Stimulated activated naive CD4-positive, alpha-beta T cell treated with Interleukin-2 at 50 U/mL for 16 hours (primary cell): ENCODE data around the gene WDR33.

Experiments used
- DNase-seq: peaks from one replicate; lab custom pipeline; 2025; lab: John Stamatoyannopoulos, UW

Gene WDR33

GRCh38 chr2:127719301-127720218, 91.4 kb downstream of the WDR33 start:
- DNase-seq = no peak

- no peak for DNase-seq
Measured at GRCh38 chr2:127718271-127718670, 92.7 kb downstream of the WDR33 start.

DNA sequence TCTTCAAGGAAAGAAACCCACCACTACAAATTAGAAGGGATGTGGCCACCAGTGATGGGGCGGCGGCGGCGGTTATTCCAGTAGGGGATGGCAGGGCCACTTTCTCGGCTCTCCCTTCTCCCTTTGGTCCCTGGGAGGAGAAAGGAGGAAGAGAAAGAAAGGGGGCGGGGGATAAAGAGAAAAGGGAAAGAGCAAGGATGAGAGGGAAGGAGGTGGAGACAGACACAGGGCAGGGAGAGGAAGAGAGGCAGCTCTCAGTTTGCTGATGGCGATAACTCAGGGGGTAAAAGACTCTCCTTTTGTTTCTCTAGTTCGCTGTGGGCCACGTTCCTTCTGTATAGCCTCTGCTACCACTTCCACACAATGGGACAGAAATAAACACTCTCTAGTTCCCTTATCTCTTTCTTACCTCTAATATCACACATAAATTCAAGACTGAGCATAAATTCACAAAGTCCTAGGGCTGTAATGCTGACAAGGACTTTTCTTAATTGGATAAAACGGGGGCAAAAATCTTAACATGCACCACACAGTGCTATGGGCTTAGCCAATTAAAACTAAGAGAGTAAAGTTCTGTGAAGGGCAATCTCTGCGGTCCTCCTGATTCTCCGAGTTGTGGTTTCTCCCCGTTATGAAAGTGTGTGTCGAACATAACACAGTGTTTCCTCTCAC, 95.1 kb downstream of the WDR33 start:
- DNase-seq = no peak

- DNase-seq = no peak
Measured at GRCh38 chr2:127713562-127713961, 97.4 kb downstream of the WDR33 start.

- no peak for DNase-seq
Measured at GRCh38 chr2:127712999-127713398, 98.0 kb downstream of the WDR33 start.

- no peak for DNase-seq
Measured at GRCh38 chr2:127709336-127709735, 101.6 kb downstream of the WDR33 start.

- DNase-seq = no peak
Measured at GRCh38 chr2:127707890-127708648, 102.9 kb downstream of the WDR33 start.

DNA sequence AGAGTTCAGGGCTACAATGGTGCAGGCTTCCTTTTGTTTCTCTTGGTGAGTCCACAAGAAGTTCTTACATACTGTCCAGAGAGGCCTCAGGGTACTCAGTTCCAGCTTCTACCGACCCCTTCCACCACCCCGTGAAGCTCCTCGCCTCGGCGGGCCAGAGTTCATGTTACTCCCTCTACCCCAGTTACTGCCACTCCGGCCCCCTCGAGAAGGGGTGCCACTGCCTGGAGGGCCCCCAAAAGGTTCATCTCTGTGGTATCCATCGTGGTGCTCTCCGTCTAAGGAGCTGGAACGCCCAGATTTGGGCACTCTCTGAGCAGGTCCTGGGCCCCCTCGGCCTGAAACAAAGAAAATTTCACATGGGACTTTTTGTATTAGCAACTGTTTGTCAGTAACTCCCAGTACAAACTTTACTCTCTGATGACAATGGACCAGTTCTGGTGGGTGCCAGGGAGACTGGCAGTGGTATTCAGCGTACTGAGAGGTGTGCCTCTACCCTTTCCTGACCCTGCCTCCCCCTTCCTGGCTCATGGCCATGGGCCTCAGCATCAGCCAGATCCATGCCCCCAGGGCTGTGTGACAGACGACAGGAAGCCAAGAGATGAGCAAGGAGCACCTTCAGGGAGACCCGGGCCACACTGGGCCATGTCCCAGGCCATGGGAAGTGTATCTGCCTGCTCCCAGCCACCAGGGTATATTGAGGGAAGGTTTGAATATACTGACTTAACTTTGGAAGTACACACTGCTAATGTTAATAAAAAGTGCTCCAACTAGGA, 104.6 kb downstream of the WDR33 start:
- no peak for DNase-seq

DNA sequence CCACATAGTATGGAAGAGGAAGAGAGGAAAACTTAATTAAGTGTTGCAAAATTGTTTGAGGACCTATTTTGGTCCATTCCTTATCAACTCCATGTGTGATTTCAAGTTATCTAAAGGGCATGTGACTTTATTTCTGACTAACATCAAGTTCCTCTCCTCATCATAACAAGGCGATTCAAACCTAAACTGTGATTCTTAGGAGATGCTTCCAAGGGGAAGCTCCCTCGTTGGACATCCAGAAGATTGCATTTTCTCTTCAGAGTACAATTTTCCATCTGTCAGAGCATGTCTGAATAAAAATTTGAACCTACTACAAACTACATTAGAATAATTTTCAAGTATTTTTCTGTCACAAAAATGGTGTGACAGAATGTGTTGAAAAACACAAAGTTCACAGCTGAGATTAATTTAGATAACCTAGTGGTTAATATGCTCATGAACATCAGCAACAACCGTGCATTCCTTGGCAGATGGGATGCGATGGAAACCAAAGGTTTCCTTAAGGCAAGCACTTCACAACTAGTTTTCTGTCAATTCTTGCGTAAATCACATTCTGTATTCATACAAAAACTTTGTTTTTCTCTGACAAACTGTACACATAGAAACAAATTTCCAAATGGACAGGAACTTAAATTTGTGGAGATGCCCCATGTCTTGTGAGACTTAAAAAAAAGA, 105.4 kb downstream of the WDR33 start:
- DNase-seq = no peak

- DNase-seq = no peak
Measured at GRCh38 chr2:127704641-127705390, 106.2 kb downstream of the WDR33 start.

GRCh38 chr2:127703282-127703681, 107.7 kb downstream of the WDR33 start:
- DNase-seq = no peak

DNA sequence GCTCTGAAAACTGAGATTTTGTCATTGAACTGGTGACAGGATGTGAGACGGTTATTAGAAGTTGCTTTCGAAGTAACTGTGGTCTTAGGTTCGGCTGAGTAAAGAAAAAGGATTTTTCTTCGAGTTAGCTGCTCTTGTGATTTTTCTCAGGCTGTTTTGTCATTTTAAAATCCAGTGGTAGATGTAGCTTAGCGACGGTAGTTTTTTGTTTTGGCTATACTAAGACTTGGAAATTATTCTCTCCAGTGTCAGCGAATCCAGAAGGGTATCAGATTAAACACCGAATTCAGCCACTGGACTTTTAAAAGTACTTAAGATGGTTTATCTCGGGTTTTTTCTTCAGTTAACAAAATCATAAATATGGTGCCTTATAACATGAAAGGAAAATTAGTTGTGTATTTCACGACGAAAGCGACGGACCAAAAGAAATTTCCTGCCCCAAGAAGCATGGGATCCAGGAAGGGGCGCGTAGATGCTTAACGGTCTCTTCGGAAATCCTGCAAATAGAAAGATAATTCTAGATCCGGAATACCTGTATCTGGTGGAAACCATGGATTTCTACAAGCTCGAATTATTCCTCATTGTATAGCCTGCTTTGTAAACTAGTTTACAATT, 108.5 kb downstream of the WDR33 start:
- DNase-seq = no peak

DNA sequence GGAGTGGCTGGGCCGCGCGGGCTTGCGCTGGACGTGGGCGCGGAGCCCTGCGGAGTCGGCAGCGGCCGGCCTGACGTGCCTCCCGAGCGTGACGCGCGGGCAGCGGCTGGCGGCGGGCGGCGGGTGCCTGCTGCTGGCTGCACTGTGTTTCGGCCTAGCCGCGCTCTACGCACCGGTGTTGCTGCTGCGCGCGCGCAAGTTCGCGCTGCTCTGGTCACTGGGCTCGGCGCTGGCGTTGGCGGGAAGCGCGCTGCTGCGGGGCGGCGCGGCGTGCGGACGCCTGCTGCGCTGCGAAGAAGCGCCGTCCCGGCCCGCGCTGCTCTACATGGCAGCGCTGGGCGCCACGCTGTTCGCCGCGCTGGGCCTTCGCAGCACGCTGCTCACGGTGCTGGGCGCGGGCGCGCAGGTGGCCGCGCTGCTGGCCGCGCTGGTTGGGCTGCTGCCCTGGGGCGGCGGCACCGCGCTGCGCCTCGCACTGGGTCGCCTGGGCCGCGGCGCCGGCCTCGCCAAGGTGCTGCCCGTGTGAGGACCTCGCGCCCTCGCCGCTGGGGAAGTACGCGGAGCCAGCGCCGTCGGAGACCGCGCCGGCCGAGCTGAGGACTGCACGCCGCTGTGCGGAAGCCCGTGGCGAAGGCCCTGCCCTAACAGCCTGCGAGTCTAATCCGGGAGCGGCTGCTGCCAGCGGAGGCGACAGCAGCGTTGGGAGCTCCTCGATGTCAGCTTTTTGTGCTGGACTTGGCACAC, 109.1 kb downstream of the WDR33 start:
- peak; percentile 79 for DNase-seq

GRCh38 chr2:127701193-127701650, 109.7 kb downstream of the WDR33 start, which contains the start of gene SFT2D3:
TSS of gene SFT2D3 (plus strand) at chr2:127701497. CDS start at chr2:127701529, 32 bp downstream.
- peak; percentile 91 for DNase-seq

DNA sequence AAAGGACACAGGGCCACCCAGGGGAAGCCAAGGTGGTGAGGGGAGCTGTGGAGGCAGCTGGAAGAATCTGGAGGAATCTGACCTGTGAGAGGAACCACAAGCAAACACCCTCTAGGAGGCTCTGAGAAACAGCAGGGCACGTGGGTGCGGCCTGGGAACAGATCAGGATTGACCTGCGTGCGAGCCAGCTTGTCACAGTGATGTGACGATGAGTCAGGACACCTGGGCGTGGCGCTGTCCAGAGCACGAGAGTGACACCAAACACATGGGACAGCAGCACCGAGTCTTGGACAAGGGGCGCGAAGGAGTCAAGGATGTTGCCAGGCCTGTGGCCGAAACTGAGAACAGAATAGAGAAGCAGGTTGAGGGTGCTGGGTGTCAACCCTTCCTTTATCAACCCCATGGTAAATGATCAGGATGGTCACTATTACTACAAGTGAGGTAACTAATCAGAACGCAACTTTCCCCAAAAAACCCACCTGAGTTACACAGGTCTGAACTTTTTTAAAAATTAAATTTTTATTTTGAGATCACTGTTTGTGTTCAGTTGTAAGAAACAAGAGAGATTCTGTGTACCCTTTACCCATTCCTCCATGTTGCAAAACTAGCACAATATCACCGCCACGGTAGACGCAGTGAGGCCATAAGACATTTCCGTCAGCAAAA, 110.3 kb downstream of the WDR33 start:
- DNase-seq = no peak

GRCh38 chr2:127698553-127699355, 112.2 kb downstream of the WDR33 start:
- DNase-seq = no peak

GRCh38 chr2:127697482-127698180, 113.3 kb downstream of the WDR33 start:
- no peak for DNase-seq
